Ishikawa (cell line): ENCODE data around the gene RIMBP2.

Source experiments
- CEBPB ChIP-seq: IDR thresholded peaks from 2 replicates; pipeline ENCODE4 v1.6.1; 2012
- CREB1 ChIP-seq: IDR thresholded peaks from 2 replicates; pipeline ENCODE4 v1.6.1; 2012; ENCODE audit warnings: low read depth
- EGR1 ChIP-seq: IDR thresholded peaks from 2 replicates; pipeline ENCODE4 v1.6.1; 2012
- EP300 ChIP-seq: IDR thresholded peaks from 2 replicates; pipeline ENCODE4 v1.6.1; 2012; ENCODE audit warnings: borderline replicate concordance
- FOXM1 ChIP-seq: IDR thresholded peaks from 2 replicates; pipeline ENCODE4 v1.6.1; 2012; ENCODE audit warnings: low read depth, borderline replicate concordance
- MAX ChIP-seq: IDR thresholded peaks from 2 replicates; pipeline ENCODE4 v1.6.1; 2012
- NFIC ChIP-seq: IDR thresholded peaks from 2 replicates; pipeline ENCODE4 v1.6.1; 2012
- RAD21 ChIP-seq: IDR thresholded peaks from 2 replicates; pipeline ENCODE4 v1.6.1; 2012; ENCODE audit warnings: low read depth
- REST ChIP-seq: IDR thresholded peaks from 2 replicates; pipeline ENCODE4 v1.6.1; 2012; ENCODE audit warnings: low read depth, mild to moderate bottlenecking
- TAF1 ChIP-seq: IDR thresholded peaks from 2 replicates; pipeline ENCODE4 v1.6.1; 2012; ENCODE audit warnings: low read depth, mild to moderate bottlenecking
- TCF12 ChIP-seq: IDR thresholded peaks from 2 replicates; pipeline ENCODE4 v1.6.1; 2012; ENCODE audit warnings: low read depth
- TEAD4 ChIP-seq: IDR thresholded peaks from 2 replicates; pipeline ENCODE4 v1.6.1; 2012
- USF1 ChIP-seq: IDR thresholded peaks from 2 replicates; pipeline ENCODE4 v1.6.1; 2012
- YY1 ChIP-seq: IDR thresholded peaks from 2 replicates; pipeline ENCODE4 v1.6.1; 2012; ENCODE audit warnings: low read depth
- ZBTB7A ChIP-seq: IDR thresholded peaks from 2 replicates; pipeline ENCODE4 v1.6.1; 2012; ENCODE audit warnings: low read depth

Gene RIMBP2

GRCh38 chr12:130440411-130441080 lies 275.6 kb downstream of the RIMBP2 start:
- TF ChIP-seq TCF12 (no peak), NFIC (no peak), TEAD4 (no peak), REST (no peak), YY1 (no peak), USF1 (no peak), CEBPB (no peak), CREB1 (no peak), TAF1 (no peak), EGR1 (no peak), EP300 (no peak), MAX (no peak), ZBTB7A (no peak), FOXM1 (no peak), RAD21 (no peak)

- no peak for TF ChIP-seq REST
- TF ChIP-seq TEAD4, result no peak
- no peak for TF ChIP-seq EP300
- no peak for TF ChIP-seq YY1
- no peak for TF ChIP-seq ZBTB7A
Measured at GRCh38 chr12:130439250-130439649, 276.8 kb downstream of the RIMBP2 start.

- TF ChIP-seq TEAD4 (no peak), MAX (no peak), NFIC (no peak), TAF1 (no peak), YY1 (no peak), EP300 (no peak), ZBTB7A (no peak), CREB1 (no peak), CEBPB (no peak), USF1 (no peak), TCF12 (no peak), REST (no peak), EGR1 (no peak), FOXM1 (no peak), RAD21 (no peak)
Measured at GRCh38 chr12:130438711-130439110, 277.4 kb downstream of the RIMBP2 start.

- TF ChIP-seq CEBPB, result no peak
- TF ChIP-seq REST, result no peak
- no peak for TF ChIP-seq TEAD4
- TF ChIP-seq NFIC, result no peak
- TF ChIP-seq EGR1, result no peak
- no peak for TF ChIP-seq ZBTB7A
- TF ChIP-seq FOXM1, result no peak
- no peak for TF ChIP-seq TAF1
Measured at GRCh38 chr12:130438243-130438620, 277.9 kb downstream of the RIMBP2 start.
